ENCODE results near the gene ARSJ.
"Not testable (repeated sequence)": the region's sequence is repeated elsewhere in the genome, so short reads cannot be mapped to it uniquely, and the experiment has no call there.

ARSJ gene

GRCh38 chr4:114021451-114021850 lies 42.0 kb upstream of the ARSJ start:
- DNase-seq (ENCODE audit: low read depth), result no peak
- TF ChIP-seq POLR2A (IDR thresholded peaks at IDR 0.05; ENCODE audit: extremely low read depth, insufficient read length) (no peak), CTCF (IDR thresholded peaks at IDR 0.05; ENCODE audit: low read depth, low read length) (no peak), MYC (IDR thresholded peaks at IDR 0.05; ENCODE audit: low read depth, low read length) (no peak)
- TF ChIP-seq, protein P1, sequence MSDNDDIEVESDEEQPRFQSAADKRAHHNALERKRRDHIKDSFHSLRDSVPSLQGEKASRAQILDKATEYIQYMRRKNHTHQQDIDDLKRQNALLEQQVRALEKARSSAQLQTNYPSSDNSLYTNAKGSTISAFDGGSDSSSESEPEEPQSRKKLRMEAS (IDR thresholded peaks at IDR 0.05; ENCODE audit: low read depth, low read length), result no peak
- H3K4me3 ChIP-seq (ENCODE audit: low read depth, low read length), result no peak overlapping the region

GRCh38 chr4:114019969-114020358 lies 40.5 kb upstream of the ARSJ start:
- no peak overlapping the region for H3K4me3 ChIP-seq (ENCODE audit: low read depth, low read length)
- no peak for DNase-seq (ENCODE audit: low read depth)
- TF ChIP-seq MYC (IDR thresholded peaks at IDR 0.05; ENCODE audit: low read depth, low read length) (no peak), POLR2A (IDR thresholded peaks at IDR 0.05; ENCODE audit: extremely low read depth, insufficient read length) (no peak), CTCF (IDR thresholded peaks at IDR 0.05; ENCODE audit: low read depth, low read length) (no peak)
- TF ChIP-seq, protein P1 (IDR thresholded peaks at IDR 0.05; ENCODE audit: low read depth, low read length), result no peak

DNA sequence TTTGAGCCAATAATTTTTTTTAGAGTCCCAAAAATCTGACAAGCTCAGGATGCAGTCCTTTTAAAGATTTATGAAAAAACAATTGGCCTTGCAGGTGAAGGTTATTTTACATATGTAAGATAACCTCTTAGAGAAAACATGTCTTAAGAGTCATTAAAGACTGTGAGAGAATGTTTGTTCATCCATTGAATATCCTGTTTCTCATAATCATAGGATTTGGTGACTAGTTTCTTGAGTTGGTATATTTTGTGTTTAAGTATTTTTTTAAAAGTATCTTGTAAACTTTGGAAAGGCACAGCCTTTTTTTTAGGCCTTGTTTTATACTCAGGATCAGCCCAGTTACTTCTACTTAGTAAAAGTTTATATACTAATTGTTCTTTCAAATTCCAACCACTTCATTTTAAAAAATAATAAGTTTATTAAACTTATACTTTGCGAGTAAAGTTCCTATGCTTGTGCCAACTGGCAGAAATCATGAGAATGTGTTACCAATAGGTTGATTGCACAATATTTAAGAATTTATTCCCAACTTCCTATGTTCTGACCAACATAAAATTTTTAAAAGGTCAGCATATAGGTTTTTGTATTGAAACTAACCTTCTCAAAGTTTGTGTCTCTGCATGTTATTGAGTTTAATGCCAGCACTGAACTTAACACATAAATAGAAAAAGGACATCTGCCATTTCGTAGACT lies 40.0 kb upstream of the ARSJ start:
- TF ChIP-seq MYC (IDR thresholded peaks at IDR 0.05; ENCODE audit: low read depth, low read length) (no peak), CTCF (IDR thresholded peaks at IDR 0.05; ENCODE audit: low read depth, low read length) (no peak), POLR2A (IDR thresholded peaks at IDR 0.05; ENCODE audit: extremely low read depth, insufficient read length) (no peak)
- TF ChIP-seq, protein P1 (IDR thresholded peaks at IDR 0.05; ENCODE audit: low read depth, low read length), result no peak
- no peak for DNase-seq (ENCODE audit: low read depth)
- no peak overlapping the region for H3K4me3 ChIP-seq (ENCODE audit: low read depth, low read length)

DNA sequence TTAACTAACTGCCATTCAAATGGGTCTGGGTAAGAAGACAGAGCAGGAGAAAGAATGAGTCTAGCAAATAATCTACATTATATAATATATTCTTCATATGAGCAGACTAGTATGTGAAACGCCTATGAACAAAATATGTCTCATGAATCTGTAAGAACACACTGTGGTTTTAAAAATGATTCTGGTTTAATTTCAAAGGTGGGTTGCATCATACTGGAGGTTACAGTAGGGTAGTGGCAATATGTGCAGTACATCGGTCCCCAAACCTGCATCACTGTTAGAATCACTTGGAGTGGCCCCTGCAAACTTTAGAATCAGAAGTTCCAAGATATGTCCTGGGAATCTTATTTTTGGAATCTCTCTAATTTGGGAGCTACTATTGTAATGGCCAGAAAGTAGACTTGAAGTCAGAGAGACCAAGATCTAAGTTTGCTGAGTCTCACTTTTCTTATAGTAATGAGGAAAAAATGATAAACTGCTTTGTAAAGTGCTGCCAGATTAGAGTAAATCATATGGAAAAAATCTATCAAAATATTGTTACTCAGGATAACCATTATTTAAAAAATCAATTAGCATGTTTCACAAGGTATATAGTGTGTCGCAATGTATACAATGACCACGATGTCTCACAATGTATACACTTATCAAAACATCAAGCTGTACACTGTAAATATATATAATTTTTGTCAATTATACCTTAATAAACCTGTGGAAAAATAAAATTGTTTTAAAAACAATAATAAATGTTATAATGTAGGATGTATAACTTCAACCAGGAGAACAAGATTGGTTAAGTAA lies 37.9 kb upstream of the ARSJ start:
- TF ChIP-seq CTCF (IDR thresholded peaks at IDR 0.05; ENCODE audit: low read depth, low read length), result no peak
- TF ChIP-seq MYC (IDR thresholded peaks at IDR 0.05; ENCODE audit: low read depth, low read length), result no peak
- TF ChIP-seq, protein P1 (IDR thresholded peaks at IDR 0.05; ENCODE audit: low read depth, low read length), result no peak
- TF ChIP-seq POLR2A (IDR thresholded peaks at IDR 0.05; ENCODE audit: extremely low read depth, insufficient read length), result no peak
- H3K4me3 ChIP-seq (ENCODE audit: low read depth, low read length), result no peak overlapping the region
- peak; percentile 5 for DNase-seq (ENCODE audit: low read depth)

DNA sequence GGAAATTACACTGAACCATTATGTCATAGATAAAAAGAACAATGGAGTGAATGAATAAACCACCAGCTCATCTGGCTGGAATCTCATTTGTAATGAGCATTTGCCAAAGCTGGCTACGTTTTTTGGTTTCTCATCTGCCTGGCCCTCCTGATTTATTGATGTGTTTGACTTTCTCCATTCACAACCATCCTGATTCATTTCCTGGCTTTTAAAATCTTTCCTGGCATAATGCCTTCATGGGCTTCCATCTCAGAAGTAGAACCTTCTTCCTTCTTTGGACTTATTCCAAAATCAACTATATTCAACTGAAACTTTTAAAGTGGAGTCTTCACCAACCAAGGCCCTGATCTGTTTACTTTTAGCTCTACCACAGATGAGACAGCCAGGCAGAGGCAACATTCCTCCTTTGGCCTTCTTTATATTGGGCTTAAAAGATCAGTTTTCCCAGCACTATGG lies 36.0 kb upstream of the ARSJ start:
- no peak overlapping the region for H3K4me3 ChIP-seq (ENCODE audit: low read depth, low read length)
- TF ChIP-seq, protein P1 (IDR thresholded peaks at IDR 0.05; ENCODE audit: low read depth, low read length), result no peak
- no peak for TF ChIP-seq MYC (IDR thresholded peaks at IDR 0.05; ENCODE audit: low read depth, low read length)
- no peak for TF ChIP-seq CTCF (IDR thresholded peaks at IDR 0.05; ENCODE audit: low read depth, low read length)
- no peak for TF ChIP-seq POLR2A (IDR thresholded peaks at IDR 0.05; ENCODE audit: extremely low read depth, insufficient read length)
- DNase-seq (ENCODE audit: low read depth), result no peak

GRCh38 chr4:114013201-114013600 lies 33.8 kb upstream of the ARSJ start:
- H3K4me3 ChIP-seq (ENCODE audit: low read depth, low read length); DNase-seq (ENCODE audit: low read depth): not testable (repeated sequence)

All from NB4 (cell line).